ENCODE data around the gene USF3.

DNA sequence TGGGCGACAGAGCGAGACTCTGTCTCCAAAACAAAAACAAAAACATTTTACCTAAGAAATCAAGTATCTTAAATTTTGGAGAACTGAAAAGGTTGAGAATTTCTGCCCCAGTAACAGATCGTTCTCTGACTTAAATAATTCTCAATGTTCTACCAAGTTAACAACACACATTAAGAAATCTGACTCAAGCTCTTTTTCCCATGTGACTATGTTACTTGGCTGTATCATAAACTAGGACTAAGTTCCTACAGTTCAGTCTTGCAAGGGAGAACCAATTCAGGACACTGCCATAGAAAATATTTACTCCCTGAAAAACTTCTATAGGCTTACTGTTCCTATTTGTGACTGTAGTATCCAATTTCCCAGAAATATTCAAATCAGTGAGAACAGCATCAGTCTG lies 20.9 kb upstream of the USF3 start:
- TF ChIP-seq, protein P1, sequence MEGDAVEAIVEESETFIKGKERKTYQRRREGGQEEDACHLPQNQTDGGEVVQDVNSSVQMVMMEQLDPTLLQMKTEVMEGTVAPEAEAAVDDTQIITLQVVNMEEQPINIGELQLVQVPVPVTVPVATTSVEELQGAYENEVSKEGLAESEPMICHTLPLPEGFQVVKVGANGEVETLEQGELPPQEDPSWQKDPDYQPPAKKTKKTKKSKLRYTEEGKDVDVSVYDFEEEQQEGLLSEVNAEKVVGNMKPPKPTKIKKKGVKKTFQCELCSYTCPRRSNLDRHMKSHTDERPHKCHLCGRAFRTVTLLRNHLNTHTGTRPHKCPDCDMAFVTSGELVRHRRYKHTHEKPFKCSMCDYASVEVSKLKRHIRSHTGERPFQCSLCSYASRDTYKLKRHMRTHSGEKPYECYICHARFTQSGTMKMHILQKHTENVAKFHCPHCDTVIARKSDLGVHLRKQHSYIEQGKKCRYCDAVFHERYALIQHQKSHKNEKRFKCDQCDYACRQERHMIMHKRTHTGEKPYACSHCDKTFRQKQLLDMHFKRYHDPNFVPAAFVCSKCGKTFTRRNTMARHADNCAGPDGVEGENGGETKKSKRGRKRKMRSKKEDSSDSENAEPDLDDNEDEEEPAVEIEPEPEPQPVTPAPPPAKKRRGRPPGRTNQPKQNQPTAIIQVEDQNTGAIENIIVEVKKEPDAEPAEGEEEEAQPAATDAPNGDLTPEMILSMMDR (conservative IDR thresholded peaks at IDR 0.05): no peak
- TF ChIP-seq ZFX (IDR thresholded peaks at IDR 0.05): no peak

All from C4-2B (cell line).